ENCODE results near the gene PRIMA1.
A peak's percentile ranks its signal among the peaks of the same experiment; 100 is the strongest.

The PRIMA1 gene

DNA sequence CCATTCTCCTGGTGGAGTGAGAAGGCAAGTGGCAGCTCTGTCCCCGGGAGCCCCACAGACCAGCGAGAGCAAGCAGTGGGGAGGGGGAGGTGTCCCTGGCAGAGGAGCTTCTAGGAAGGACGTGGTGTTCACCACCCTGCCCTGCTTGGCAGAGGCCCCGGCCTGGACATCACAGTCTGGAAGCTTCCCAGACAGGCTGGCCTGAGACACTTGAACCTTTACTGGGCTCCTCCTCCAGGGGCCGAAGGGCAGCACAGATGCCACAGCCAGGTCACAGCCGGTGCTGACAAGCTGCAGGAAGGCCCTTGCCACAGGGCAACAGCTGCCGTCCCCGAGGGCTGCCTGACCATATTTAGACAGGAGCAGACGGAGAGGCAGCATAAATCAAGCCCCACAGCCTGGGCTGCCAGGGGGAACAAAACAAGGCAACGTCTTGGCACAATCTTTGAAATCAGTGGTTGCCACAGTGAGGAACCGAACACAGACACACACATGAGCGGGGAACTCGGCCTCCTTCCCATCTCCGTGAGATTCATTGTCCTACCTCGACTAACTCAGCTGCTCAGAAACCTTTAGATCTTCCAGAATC is 28.5 kb downstream of the PRIMA1 start:
- DNase-seq: peak in 37 of 51 donors; percentile 13 to 82 (median 47)

- DNase-seq: no peak
These were observed 31.1 kb downstream of the PRIMA1 start for GRCh38 chr14:93757206-93757605.

DNA sequence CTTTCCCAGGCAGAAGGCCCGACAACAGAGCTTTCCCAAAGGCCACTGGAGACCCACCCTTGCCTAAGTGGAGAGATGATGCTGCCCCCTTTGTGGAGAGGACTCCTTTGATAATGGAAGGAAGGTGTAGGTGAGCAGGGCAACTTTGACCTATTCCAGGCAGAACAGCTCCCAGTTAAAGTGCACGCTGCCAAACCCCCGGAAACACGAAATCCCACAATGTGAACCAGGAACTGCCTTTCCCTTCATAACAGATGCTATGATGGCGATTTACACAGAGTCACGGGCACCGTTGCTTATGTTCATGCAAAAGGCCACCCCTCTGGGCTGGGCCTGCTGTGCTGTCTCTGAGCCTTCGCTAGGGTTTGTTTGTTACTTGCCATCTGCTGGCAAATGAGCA is 34.6 kb downstream of the PRIMA1 start:
- peak in 6 of 51 donors; percentile 22 to 77 (median 49) for DNase-seq

GRCh38 chr14:93752980-93753561 is 35.2 kb downstream of the PRIMA1 start:
- peak in 50 of 51 donors; percentile 24 to 97 (median 82) for DNase-seq

DNA sequence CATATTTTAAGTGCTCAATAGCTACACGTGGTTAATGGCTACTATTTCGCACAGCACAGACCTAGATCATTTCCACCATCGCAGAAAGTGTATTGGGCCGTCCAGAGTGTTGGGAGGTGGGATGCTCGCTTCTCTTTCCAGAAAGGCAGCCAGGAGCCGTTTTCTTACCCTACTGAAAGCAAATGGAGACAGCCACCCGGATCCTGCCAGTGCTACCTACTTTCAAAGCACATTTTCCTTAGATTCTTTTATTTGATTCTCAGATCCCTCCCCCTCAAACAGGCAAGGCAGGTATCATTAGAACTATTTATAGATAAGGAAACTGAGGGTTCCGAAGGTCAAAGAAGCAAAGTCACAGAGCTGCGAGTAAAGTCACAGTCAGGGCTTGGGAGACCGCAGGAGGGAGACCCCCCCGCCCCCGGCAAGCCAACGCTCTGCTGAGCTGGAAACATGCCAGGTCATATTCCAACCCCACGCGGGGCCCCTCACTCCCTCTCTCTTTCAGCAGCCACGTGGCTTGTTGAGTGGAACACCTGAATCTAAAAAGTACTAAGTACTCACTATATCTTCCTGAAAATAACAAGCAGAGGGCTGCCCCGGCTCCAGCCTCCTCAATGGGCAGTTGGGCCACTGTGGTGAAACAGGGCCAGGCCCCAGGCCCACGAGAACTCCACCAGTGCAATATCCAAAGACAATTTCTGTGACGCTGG is 36.2 kb downstream of the PRIMA1 start:
- DNase-seq: peak in 1 of 51 donors; percentile 38

- peak in 2 of 51 donors; percentile 14 to 45 for DNase-seq
These were observed 39.2 kb downstream of the PRIMA1 start for GRCh38 chr14:93749076-93749420.

DNA sequence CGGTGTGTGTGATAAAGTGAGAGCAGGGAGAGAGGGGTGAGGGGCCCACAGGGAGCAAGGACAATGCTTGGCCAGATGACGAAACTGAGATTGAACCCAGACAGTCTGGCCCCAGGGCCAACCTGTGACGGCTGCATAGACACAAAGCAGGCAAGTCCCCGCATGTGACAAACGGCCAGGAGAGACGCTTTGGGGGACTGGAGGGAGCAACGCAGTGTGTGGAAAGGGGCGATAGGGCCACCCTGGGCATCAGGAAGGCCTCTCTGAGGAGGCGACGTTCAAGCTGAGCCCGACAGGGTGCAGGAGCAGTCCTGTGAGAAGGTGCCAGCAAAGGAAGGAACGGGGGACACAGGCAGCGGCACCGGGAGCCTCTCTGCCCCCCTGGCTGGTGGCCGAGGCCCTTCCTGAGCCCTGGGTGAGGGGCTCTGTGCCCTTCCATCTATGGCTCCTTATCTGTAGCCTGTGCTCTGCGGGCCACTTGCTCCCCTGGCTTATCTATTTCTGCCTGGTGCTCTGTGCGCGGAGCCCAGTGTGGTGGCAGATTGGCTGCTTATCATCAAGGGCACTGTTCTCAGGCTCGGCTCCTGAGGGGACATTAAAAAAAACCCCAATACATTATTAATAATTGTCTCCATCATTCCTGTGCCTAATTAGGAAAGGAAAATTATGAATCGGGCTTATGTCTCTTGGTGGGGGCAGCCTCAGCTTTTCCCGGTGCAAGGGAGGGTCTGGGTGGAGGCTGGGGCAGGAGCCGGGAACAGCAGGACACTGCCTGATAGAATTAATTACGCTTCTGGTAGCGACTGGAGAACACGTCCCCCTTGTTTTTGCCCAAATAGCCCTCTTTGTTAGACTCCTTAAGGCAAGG is 39.8 kb downstream of the PRIMA1 start:
- peak in 4 of 51 donors; percentile 24 to 52 (median 40) for DNase-seq

DNA sequence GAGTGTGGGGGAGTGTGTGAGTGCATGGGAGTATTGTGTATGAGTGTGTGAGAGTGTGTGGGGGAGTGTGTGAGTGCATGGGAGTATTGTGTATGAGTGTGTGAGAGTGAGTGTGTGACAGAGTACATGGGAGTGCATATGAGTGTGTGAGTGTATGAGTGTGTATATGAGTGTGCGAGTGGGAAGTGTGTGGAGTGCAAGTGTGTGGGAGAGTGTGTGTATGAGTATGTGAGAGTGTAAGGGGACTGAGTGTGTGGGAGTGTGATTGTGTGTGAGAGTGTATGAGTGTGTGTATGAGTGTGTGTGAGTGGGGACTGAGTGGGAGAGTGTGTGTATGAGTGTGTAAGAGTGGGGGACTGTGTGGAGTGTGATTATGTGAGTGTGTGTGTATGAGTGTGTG is 40.7 kb downstream of the PRIMA1 start:
- no peak for DNase-seq

DNA sequence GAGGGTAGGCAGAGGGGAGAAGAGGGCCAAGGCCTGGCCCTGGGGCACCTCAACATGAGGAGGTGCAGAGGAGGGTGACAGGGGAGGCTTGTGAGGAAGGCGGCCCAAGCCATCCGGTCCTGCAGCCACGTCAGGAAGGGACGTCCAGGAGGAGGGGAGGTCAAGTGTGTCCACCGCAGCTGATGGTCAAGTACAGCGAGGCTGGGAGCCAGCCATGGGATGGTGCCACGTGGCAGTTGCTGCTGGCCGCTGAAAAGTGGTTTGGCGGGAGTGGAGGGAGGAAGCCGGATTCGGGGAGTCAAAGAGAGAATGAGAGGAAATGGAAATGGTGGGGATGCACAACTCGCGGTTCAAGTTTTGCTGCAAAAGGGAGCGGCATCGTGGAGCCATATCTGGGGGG is 41.2 kb downstream of the PRIMA1 start:
- peak in 32 of 51 donors; percentile 13 to 72 (median 36) for DNase-seq

DNA sequence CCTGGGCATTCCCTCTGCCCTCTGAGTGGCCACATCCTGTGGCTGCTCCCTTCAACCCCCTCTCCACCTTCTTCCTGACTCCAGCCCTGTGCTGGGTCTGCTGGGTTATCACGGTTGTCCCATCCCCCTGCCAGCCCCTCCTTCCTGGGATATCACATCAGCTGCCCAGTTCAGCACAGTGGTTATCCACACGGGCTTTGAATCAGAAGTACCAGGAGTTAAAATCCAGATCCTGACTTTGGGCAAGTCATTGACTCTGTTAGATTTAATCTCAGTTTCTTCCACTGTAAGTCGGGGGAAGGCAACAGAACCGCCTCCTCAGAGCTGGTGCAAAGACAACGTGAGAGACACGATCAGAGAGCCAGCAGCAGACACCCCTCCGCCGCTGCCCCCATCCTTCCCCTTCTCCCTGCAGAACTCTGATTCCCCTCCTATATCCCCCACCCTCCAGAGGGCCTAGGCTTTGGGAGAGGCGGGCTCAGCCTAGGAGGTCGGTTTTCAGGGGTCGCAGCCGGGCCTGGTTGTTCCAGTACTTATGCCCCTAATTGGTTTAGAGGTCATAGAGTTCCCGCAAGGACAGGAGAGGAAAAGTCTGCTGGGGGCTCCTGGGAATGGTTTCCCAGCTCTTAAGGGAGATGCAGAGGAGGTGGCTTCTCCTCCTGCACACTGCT is 42.5 kb downstream of the PRIMA1 start:
- DNase-seq: no peak

- DNase-seq: no peak
These were observed 43.4 kb downstream of the PRIMA1 start for GRCh38 chr14:93744876-93745275.

GRCh38 chr14:93744176-93744575 is 44.1 kb downstream of the PRIMA1 start:
- peak in 30 of 51 donors; percentile 22 to 80 (median 59) for DNase-seq

DNA sequence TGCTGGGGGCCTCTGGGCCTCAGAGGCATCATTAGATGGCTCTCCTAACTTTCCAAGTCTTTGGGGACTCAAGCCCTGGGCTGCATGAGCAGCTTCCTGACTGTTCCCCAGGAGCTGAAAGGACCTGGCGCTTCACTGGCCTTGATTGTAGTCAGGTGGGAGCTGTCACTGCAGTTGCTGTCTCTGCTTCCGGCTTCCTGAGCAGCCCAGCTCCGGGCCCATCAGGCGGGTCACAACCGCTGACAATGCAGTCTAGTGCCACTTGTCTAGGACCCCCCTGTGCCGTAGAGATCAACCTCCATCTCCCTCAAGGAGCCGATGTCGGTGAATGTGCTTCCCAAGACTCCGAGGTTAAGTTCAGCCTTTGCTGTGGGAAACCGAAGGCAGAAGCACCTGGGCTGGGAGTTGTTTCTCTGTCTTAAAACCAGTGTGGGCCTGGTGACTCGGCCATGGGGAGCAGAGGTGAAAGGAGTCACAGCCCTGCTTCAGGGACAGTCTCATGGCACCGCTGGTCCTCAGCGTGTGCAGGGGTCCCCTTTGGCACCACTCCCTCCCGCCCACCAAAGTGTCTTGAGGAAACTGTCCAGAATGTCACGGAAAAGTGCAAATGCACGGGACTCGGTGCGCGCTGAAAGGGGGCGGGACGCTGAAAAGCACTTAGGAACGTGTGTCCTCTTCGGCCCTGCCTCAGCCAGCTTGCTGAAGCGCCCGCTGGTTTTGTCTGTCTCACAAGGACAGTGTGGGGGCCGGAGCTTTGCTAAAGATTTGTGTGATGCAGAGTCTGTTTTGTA is 44.8 kb downstream of the PRIMA1 start:
- peak in 2 of 51 donors; percentile 13 to 39 for DNase-seq

GRCh38 chr14:93742761-93743160 is 45.5 kb downstream of the PRIMA1 start:
- peak in 6 of 51 donors; percentile 24 to 48 (median 34) for DNase-seq

DNA sequence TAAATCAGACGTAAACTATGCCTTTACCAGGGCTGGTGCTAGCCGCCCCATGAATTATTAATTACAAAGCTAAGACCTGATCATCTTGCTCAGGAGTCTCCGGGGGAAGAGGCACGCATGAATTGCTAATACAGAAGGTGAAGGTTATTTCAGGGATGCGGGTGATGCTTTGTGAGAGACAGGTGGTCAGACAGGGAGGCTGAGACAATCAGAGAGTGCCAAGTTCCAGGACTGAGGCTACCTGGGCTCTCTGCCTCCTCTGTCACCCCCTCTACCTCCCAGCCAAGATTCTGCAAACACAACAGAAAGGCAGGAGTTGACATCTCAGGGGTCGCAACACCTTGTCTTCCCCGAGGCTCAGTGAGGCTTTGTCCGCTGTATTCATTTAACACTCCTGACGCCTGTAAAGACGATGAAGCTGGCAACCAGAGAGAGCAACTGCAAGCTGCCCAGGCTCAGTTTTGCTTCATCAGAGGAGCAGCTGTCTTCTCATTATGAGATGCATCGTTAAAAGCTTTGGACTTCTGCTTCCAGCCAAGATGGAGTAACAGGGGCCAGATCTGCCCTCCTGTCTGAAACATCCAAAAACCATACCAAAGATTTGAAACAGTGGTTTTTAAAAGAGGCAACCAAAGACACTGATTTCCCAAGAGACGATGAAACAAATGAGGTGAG is 46.6 kb downstream of the PRIMA1 start:
- DNase-seq: no peak

- DNase-seq: peak in 1 of 51 donors; percentile 30
These were observed 50.7 kb downstream of the PRIMA1 start for GRCh38 chr14:93737634-93738033.

DNA sequence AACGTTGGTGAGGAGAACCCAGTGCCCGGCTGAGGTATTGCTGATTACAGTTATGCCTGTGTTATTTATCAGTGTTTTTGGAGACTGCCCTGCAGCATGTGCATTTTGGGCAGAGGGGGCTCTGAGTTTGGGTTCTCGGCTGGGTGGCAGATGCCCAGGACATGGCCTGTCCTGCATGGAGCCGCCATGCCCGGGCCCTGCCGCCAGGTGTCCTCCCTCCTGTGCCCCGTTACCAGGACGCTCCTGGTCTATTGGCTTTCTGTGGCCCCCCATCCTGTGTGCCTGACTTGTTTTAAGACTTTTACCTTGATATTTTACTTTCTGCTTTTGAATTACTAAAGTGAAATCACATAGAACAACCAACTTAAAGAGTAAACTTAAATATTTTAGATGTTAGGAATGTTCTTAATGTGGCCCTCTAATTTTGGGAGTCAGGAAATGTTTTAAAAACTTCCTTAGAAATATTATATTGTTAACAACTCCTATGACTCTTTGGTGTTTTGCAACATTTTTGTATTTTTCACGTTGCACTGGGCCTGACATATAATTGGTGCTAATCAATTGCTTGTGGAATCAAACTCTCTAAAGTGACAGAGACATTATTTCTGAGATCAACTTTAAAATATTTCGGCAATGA is 51.8 kb downstream of the PRIMA1 start:
- no peak for DNase-seq

DNA sequence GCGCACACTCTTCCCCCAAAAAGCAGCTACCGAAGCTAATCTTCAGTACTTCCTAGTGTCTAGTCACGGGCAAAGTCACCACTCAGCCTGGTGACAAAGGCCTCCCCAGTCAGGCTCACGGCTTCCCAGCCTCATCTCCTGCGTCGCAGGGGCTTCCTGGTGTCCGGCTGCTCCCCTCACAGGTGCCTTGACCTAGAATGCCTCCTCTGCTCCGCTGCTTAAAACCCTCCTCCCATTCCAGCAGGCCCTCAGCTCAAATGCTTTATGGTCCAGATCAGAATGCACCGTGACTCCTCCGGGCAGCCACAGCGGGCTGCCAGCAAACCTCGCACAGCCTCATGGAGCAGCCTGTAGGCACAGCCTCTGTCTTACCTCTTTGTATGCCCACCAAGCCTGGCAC is 53.1 kb downstream of the PRIMA1 start:
- DNase-seq: no peak

DNA sequence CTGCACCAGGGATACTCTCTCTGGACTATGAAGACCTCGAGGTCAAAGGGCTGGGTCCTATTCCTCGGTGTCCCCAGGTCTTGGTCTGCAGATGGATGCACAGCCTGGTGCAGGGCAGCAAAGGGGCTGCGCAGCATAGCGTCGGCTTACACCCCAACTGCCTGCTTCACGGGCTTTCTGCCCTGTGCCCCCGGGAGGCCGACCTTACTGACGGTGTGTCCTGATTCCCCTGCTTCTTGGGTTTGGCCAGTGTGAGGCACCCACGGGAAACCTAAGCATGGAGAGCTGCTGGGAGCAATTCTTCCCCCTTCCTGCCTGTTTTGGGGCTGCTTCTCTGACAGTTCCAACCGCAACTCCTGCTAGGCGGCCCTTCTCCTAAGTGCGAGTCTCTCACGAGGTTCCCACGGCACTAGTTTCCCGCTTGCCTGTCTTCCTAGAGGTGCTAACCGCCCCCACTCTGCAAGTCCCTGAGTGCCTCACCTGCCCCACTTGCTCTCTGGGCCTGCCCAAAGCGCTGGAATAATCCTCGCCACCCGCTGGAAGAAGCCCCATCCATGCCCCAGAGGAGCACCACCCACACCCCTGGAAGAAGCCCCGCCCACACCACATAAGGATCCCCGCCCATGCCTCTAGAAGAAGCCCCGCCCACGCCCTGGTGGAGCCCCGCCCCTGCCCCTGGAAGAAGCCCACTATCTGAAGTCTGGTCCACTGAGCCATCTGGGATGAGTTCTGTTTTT is 54.0 kb downstream of the PRIMA1 start:
- no peak for DNase-seq

Data from hypothalamus (tissue), 51 donors.